Neural cell (in vitro differentiated cells): ENCODE measurements around the gene CHKA. TPM values are rescaled to one million over a fixed set of nuclear protein-coding genes. Genes with fewer than 3 reads are reported as not detected.

Experiments
- H2AFZ ChIP-seq: fragments of 200-600, 300-800 bp; sonication (generic), shearing (Covaris generic); 2 replicates; pipeline ENCODE4 v1.6.0; 2014; ENCODE audit warnings: low read depth, mild to moderate bottlenecking, antibody characterized with exemption, low read length, moderate library complexity
- H3F3A ChIP-seq: fragments of 200-600 bp; shearing (Covaris generic); 2 replicates; pipeline ENCODE4 v1.6.1; 2016; ENCODE audit warnings: mild to moderate bottlenecking, moderate library complexity, mixed read lengths, antibody characterized with exemption, low read length; ENCODE audit not compliant: insufficient read depth, poor library complexity, severe bottlenecking
- H3K27ac ChIP-seq: fragments of 200-600, 300-800 bp; sonication (generic), shearing (Covaris generic); 2 replicates; pipeline ENCODE4 v1.5.1; 2014; ENCODE audit warnings: mild to moderate bottlenecking, low read length, moderate library complexity
- H3K27me3 ChIP-seq: fragments of 300-800, 200-600 bp; sonication (generic), shearing (Covaris generic); 2 replicates; pipeline ENCODE4 v1.6.0; 2014; ENCODE audit warnings: mild to moderate bottlenecking, low read depth, low read length, moderate library complexity; ENCODE audit not compliant: insufficient read depth
- H3K36me3 ChIP-seq: fragments of 300-800, 200-600 bp; sonication (generic), shearing (Covaris generic); 2 replicates; pipeline ENCODE4 v1.5.1; 2014; ENCODE audit warnings: mild to moderate bottlenecking, antibody characterized with exemption, low read length, moderate library complexity; ENCODE audit not compliant: insufficient read depth
- H3K4me2 ChIP-seq: fragments of 300-800, 200-600 bp; sonication (generic), shearing (Covaris generic); 2 replicates; pipeline ENCODE4 v1.6.0; 2014; ENCODE audit warnings: mild to moderate bottlenecking, low read length
- H3K4me3 ChIP-seq: fragments of 300-800, 200-600 bp; sonication (generic), shearing (Covaris generic); 2 replicates; pipeline ENCODE4 v1.5.1; 2014; ENCODE audit warnings: mild to moderate bottlenecking, low read length, moderate library complexity
- H3K79me2 ChIP-seq: fragments of 200-600 bp; shearing (Covaris generic); replicated peaks from 2 replicates; pipeline ENCODE4 v1.6.0; 2014; ENCODE audit warnings: mild to moderate bottlenecking, low read length, moderate library complexity; ENCODE audit not compliant: insufficient read depth
- H3K9ac ChIP-seq: fragments of 300-800, 200-600 bp; sonication (generic), shearing (Covaris generic); 2 replicates; pipeline ENCODE4 v1.6.1; 2016; ENCODE audit warnings: mild to moderate bottlenecking, low read length, mixed read lengths
- H3K9me2 ChIP-seq: fragments of 200-600 bp; shearing (Covaris generic); 2 replicates; pipeline ENCODE4 v1.6.1; 2016; ENCODE audit warnings: mild to moderate bottlenecking, low read length, mixed read lengths; ENCODE audit not compliant: insufficient read depth
- H3K9me3 ChIP-seq: fragments of 200-600, 300-800 bp; sonication (generic), shearing (Covaris generic); 2 replicates; pipeline ENCODE4 v1.6.1; 2016; ENCODE audit warnings: mild to moderate bottlenecking, mixed run types, low read length, moderate library complexity, mixed read lengths
- H4K20me1 ChIP-seq: fragments of 200-600 bp; shearing (Covaris generic); 2 replicates; pipeline ENCODE4 v1.6.1; 2016; ENCODE audit warnings: mild to moderate bottlenecking, mixed run types; ENCODE audit not compliant: insufficient read depth
- CTCF ChIP-seq: fragments of 450-650 bp; IDR thresholded peaks from 2 replicates; pipeline ENCODE4 v1.5.1; 2014; ENCODE audit warnings: antibody characterized with exemption, mild to moderate bottlenecking, moderate library complexity; ENCODE audit not compliant: poor library complexity, severe bottlenecking
- MXI1 ChIP-seq: fragments of 450-650 bp; conservative IDR thresholded peaks from 2 replicates; pipeline ENCODE4 v1.6.1; 2014; ENCODE audit warnings: antibody characterized with exemption, mild to moderate bottlenecking; ENCODE audit not compliant: poor library complexity, severe bottlenecking
- RAD21 ChIP-seq: fragments of 450-650 bp; conservative IDR thresholded peaks from 2 replicates; pipeline ENCODE4 v1.6.1; 2014; ENCODE audit warnings: antibody characterized with exemption, mild to moderate bottlenecking, moderate library complexity
- REST ChIP-seq: IDR thresholded peaks from 2 replicates; pipeline ENCODE4 v1.6.1; 2012; ENCODE audit warnings: borderline replicate concordance
- polyA plus RNA-seq: library from polyadenylated mRNA; depleted of rRNA; stranded (reverse); fragments of >200 nt; gene quantifications from 2 replicates; pipeline ENCODE4 v1.2.3, GENCODE V29; 2014

The CHKA gene
- polyA plus RNA-seq, 1 donor from 2014 or later, result 90.0 TPM

GRCh38 chr11:68022531-68022930, 98.7 kb downstream of the CHKA start:
- H3K4me3 ChIP-seq, result no peak overlapping the region
- H3K27me3 ChIP-seq, result no peaks in the 10 kb centered on the region
- no peak overlapping the region for H2AFZ ChIP-seq
- no peaks in the 10 kb centered on the region for H3K9me2 ChIP-seq
- H3K9me3 ChIP-seq, result peaks cover 5% of the 10 kb centered on the region
- TF ChIP-seq MXI1 (no peak), CTCF (no peak), RAD21 (no peak), REST (no peak)
- H4K20me1 ChIP-seq, result no peaks in the 10 kb centered on the region
- H3K9ac ChIP-seq, result no peak overlapping the region
- H3F3A ChIP-seq, result no peaks in the 10 kb centered on the region
- H3K4me2 ChIP-seq, result no peak overlapping the region
- no peaks in the 10 kb centered on the region for H3K79me2 ChIP-seq
- H3K27ac ChIP-seq, result no peak overlapping the region
- H3K36me3 ChIP-seq, result no peaks in the 10 kb centered on the region

GRCh38 chr11:68021167-68021787, 99.9 kb downstream of the CHKA start:
- Histone ChIP-seq H2AFZ (no peak overlapping the region), H3F3A (no peaks in the 10 kb centered on the region), H3K27ac (no peak overlapping the region), H3K9ac (no peak overlapping the region), H3K27me3 (no peaks in the 10 kb centered on the region), H3K9me2 (no peaks in the 10 kb centered on the region), H3K4me2 (no peak overlapping the region), H3K9me3 (peaks cover 5% of the 10 kb centered on the region), H3K36me3 (no peaks in the 10 kb centered on the region), H3K79me2 (no peaks in the 10 kb centered on the region), H4K20me1 (no peaks in the 10 kb centered on the region), H3K4me3 (no peak overlapping the region)
- TF ChIP-seq REST (no peak), RAD21 (no peak)
